CD4-positive, alpha-beta T cell treated with Interferon gamma for 1 hour (primary cell): ENCODE data around the gene LSG1.
"Not testable (repeated sequence)": the region's sequence is repeated elsewhere in the genome, so short reads cannot be mapped to it uniquely, and the experiment has no call there.

Source experiments
- DNase-seq: peaks from one replicate; pipeline ENCODE4 v3.0.0-alpha.2; 2020

Gene LSG1

GRCh38 chr3:194617143-194617671 is 54.8 kb downstream of the LSG1 start:
- no peak for DNase-seq

GRCh38 chr3:194615226-194615625 is 56.8 kb downstream of the LSG1 start:
- DNase-seq, result no peak

GRCh38 chr3:194612221-194612620 is 59.8 kb downstream of the LSG1 start:
- DNase-seq, result no peak

GRCh38 chr3:194610689-194611088 is 61.3 kb downstream of the LSG1 start:
- DNase-seq, result no peak

DNA sequence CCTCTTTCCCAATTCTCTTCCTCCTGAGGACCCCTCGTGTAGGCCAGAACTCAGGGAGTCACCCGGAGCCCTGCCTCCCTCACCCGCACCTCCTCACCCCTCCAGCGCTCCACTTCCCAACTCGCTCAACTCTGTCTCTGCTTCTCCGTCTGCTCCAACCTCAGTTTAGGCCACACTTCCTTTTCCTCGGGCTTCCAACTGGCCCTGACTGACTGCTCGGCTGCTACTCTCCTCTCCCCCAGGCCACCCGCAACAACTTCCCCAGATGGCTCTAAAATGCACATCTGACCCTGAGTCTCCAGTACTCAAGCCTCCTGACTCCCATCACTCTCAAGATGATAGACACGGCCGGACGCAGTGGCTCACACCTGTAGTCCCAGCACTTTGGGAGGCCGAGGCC is 62.4 kb downstream of the LSG1 start:
- DNase-seq, result no peak

DNA sequence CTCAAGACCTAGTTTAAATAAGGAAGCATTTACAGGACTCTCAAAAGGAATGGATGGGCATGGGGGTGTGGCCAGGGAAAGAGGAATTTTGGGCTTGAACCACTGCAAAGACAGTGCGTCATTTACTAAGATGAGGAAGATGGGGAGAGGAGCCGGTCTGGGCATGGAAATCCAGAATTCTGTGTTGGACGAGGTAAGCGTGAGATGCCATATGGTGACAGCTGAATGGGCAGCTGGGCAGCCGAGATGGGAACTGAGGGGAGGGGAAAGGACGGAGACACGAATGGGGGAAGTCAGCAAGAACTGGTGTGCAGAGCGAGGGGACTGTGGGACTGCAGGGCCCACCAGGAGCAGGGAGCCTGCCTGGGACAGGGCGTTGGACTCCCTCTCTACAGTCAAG is 63.0 kb downstream of the LSG1 start:
- DNase-seq, result no peak

DNA sequence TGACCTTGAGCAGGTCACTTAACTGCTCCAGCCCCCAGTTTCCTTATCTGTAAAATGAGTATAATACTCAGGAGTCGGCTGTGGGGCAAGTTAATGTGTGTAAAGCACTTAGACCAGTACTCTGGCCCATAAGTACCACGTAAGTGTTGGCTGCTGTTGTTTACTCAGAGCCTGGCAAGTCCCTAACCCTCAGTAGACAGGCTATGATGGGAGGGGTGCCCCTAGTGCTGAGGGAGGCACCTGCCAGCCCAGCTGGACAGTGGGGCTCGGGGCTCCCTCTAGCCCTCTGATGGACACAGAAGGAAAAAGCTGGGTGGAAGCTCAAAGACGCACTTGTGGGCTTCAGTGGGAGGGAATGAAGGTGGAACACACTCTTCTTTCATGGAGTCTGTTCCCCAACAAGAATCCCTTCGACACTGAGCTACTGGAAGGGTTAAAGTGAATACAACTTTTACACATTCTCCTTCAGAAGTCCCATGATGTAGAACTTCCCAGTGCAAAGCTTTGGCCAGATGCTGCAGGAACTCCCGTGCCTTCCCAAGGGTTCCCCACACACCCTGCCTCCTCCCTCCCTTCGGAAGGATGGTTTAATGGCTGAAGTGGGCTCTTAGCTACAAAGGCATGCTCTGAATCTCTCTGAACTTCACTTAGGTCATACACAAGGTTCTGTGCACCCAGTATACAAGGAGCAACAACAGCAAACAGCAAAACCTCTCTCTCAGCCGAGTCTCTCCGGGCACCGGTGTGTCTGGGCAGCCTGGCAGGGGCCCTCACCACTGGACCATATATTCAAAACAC is 64.2 kb downstream of the LSG1 start:
- no peak for DNase-seq

DNA sequence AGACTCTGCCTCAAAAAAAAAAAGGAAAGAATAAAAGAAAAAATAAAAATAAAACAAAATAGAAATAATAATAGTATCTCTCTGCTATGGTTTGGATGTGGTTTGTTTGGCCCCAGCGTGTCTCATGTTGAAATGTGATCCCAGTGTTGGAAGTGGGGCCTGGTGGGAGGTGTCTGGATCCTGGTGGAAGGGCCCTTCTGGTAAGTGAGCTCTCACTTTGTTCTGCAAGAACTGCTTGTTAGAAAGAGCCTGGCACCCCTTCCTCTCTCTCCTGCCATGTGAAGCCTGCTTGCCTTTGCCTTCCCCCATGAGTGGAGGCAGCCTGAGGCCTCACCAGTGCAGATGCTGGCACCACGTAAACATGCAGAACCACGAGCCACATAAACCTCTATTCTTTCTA is 65.0 kb downstream of the LSG1 start:
- no peak for DNase-seq

DNA sequence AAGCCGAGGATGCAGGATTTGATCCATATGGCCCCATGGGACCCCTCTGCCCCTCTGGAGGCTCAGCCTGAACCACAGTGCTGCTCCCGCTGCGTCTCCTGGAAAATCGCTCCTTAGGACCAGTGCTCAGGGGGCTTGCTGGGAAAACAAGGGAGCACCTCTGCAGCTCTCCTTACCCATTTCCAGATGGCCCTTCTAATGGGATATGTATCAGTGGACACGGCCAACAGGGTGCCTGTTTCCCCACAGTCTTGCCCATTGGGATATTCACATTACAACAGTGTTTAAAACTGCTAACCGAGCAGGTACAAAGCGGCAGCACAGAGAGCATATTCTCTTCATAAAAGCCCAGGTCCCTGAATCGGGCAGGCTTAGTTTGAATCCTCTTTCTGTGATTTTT is 65.8 kb downstream of the LSG1 start:
- DNase-seq, result no peak

- DNase-seq, result not testable (repeated sequence)
Measured at GRCh38 chr3:194605314-194605713, 66.7 kb downstream of the LSG1 start.

GRCh38 chr3:194604837-194605236 is 67.2 kb downstream of the LSG1 start:
- no peak for DNase-seq

DNA sequence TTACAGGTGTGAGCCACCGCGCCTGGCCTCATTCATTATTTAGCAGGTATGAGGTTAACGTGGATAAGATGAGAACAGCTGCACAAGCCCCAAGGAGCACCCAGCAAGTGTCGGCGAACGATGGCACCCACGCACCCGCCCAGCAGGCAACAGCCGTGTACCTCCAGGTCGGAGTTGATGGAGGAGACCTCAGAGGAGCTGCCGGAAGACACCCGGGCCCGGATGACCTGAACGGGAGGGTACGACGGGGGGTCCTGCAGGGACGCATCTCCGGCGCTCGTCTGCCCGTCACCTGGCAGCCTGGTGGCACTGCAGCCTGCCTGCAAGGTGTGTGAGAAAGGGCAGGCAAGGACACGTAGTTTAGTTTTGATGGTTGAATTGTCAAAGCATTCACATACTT is 67.9 kb downstream of the LSG1 start:
- no peak for DNase-seq

DNA sequence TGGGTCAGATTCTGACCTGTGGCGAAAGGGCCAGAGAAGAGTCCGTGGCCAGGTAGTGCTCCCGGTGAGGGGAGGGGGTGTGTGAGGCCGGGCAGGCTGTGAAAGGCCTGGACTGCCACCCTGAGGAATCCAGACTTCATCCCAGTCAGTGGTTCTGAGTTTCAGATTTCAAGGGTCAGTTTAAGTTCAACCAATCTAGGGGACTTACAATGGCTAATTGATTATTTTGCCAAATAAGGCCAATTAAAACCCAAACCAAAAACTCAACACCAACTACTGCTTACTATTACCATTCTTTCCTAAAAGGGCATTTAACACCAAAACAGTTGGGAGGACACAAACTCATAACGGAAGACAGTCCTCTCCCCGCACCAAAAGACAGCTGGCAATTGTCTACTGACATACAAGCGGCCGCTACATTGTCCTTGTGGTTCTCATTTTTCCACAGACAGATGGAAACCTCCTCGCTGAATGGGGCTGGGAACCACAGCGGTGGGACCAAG is 69.3 kb downstream of the LSG1 start:
- no peak for DNase-seq

DNA sequence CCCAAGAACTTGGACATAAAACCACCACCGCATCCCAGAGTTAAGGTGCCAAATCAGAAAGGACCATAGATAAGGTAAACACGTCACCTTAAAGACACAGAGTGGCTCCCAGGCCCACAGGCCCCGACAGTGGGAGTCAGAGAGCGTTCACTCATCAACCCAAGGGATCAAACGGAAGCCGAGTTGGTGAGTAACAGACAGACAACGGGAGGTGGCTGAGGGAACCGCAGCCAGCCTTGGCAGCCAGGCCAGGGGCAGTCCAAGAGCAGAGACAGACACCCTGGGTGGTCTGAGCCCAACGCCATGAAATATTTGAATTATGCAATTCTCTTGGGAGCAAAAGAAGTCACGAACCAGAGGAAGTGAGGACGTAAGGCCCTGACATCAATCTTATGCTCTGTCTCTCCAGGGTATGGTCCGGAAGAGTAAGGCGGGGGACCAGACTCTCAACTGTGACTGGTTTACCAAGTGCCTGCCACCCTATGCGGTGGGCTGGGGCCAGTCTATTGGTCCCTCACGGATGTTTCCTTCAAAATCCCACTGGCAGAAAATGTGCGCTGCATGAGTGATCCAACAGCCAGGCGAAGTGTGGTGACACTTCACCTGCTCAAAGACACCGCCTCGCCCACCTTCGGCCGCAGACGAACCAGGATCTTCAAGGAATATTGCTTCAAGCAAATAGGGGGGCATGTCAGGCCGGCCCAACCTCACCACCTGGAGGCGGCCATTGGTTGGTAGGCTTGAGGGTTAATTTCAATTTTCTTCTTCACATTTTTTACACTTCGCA is 73.0 kb downstream of the LSG1 start:
- DNase-seq, result no peak

GRCh38 chr3:194596906-194597305 is 75.1 kb downstream of the LSG1 start:
- DNase-seq, result no peak

DNA sequence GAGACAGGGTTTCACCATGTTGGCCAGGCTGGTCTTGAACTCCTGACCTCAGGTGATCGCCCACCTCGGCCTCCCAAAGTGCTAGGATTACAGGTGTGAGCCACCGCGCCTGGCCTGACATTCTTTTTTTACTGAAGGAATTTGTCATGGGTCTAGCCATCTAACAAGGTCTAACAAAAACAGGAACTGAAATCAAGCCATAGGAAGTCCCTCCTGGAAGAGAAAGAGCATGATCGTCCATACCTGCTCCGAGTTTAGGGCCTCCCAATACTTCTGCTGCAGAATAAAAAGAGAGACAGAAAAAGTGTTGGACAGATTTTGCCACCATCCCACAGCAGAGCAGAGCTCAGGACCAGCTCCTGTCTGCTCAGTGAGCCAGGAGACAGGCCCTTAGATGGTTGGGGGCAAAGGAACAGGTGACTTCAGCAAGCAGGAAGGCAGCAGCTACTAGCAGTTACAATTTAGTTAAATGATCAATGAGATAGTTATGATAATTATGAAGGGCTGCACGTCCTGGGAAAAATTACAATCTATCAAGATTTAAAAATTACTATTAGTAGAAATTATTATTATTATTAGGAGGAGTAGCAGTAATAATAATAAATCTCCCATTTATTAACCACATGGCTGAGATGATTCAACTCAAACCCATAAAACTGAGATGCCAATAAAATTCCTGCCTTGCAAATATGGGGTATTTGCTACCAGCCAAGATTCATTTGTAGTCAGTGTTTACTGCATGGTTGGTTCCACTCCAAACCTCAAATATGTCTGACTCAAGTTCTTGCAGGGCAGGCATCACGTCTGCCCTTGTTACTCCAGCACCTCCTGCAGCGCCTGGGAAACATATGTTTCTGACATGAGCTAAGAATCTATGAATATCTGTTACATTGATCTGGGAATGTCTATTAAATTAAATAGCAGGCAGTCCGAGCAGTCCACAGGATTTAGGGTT is 78.9 kb downstream of the LSG1 start:
- DNase-seq, result no peak
